Erythroblast (primary cell): ENCODE data around the gene SINHCAF.

ENCODE experiments used
- GATA1 ChIP-seq: IDR thresholded peaks from 2 replicates; pipeline ENCODE4 v1.6.1; 2011; ENCODE audit warnings: low read depth, mild to moderate bottlenecking, control low read depth, low read length, moderate library complexity
- POLR2A ChIP-seq: IDR thresholded peaks from 2 replicates; pipeline ENCODE4 v1.6.1; 2011; ENCODE audit warnings: mild to moderate bottlenecking, low read length

GRCh38 chr12:31260840-31261239 is 65.1 kb downstream of the SINHCAF start:
- TF ChIP-seq POLR2A: no peak
- no peak for TF ChIP-seq GATA1
